Activated T-helper 17 cell treated with anti-CD3 and anti-CD28 coated beads, Interleukin-2, amount 50 U/mL, for 72 hours (primary cell): ENCODE results near the gene NUP214. TPM values are rescaled to one million over a fixed set of nuclear protein-coding genes. Genes with fewer than 3 reads are reported as not detected.

Experiments used
- ATAC-seq: fragments of 150-1000 bp; cut with Tn5 transposase; replicated peaks from 2 replicates; pipeline ENCODE4 v1.10.0; 2021; ENCODE audit warnings: mild to moderate bottlenecking, moderate library complexity
- H3K27ac Mint-ChIP-seq: one replicate; pipeline ENCODE4 v1.8.0; 2022; ENCODE audit warnings: mixed read lengths
- H3K27me3 Mint-ChIP-seq: one replicate; pipeline ENCODE4 v1.8.0; 2022; ENCODE audit warnings: mixed read lengths
- H3K36me3 Mint-ChIP-seq: one replicate; pipeline ENCODE4 v1.8.0; 2022; ENCODE audit warnings: low read depth, mild to moderate bottlenecking, mixed read lengths
- H3K4me1 Mint-ChIP-seq: one replicate; pipeline ENCODE4 v1.8.0; 2022; ENCODE audit warnings: mixed read lengths
- H3K4me3 Mint-ChIP-seq: one replicate; pipeline ENCODE4 v1.8.0; 2022; ENCODE audit warnings: mild to moderate bottlenecking, mixed read lengths
- H3K9me3 Mint-ChIP-seq: one replicate; pipeline ENCODE4 v1.8.0; 2022; ENCODE audit warnings: mixed read lengths
- total RNA-seq, 2 donors: library from RNA; stranded (reverse); gene quantifications; one replicate each; pipeline ENCODE4 v1.2.3, GENCODE V29; 2022

Gene NUP214
- total RNA-seq, 2 donors from 2014 or later: 63.8 to 71.8 TPM

GRCh38 chr9:131227112-131227958 is 101.9 kb downstream of the NUP214 start:
- no peak overlapping the region for H3K4me3 Mint-ChIP-seq
- H3K4me1 Mint-ChIP-seq: no peaks in the 10 kb centered on the region
- peak overlapping the region; percentile 62 for H3K27ac Mint-ChIP-seq
- peaks cover 84% of the 10 kb centered on the region for H3K36me3 Mint-ChIP-seq
- H3K27me3 Mint-ChIP-seq: no peaks in the 10 kb centered on the region
- no peak for ATAC-seq
- no peaks in the 10 kb centered on the region for H3K9me3 Mint-ChIP-seq

- H3K27me3 Mint-ChIP-seq: no peaks in the 10 kb centered on the region
- peak overlapping the region; percentile 62 for H3K27ac Mint-ChIP-seq
- no peaks in the 10 kb centered on the region for H3K4me1 Mint-ChIP-seq
- no peaks in the 10 kb centered on the region for H3K9me3 Mint-ChIP-seq
- no peak for ATAC-seq
- no peak overlapping the region for H3K4me3 Mint-ChIP-seq
- peaks cover 82% of the 10 kb centered on the region for H3K36me3 Mint-ChIP-seq
Measured at GRCh38 chr9:131227959-131228460, 102.6 kb downstream of the NUP214 start.

- H3K4me3 Mint-ChIP-seq: no peak overlapping the region
- H3K36me3 Mint-ChIP-seq: peaks cover 86% of the 10 kb centered on the region
- no peaks in the 10 kb centered on the region for H3K9me3 Mint-ChIP-seq
- H3K27ac Mint-ChIP-seq: no peak overlapping the region
- peaks cover 9% of the 10 kb centered on the region for H3K4me1 Mint-ChIP-seq
- H3K27me3 Mint-ChIP-seq: no peaks in the 10 kb centered on the region
- no peak for ATAC-seq
Measured at GRCh38 chr9:131228988-131229387, 103.6 kb downstream of the NUP214 start.

- peak; percentile 58 for ATAC-seq
- Mint-ChIP-seq H3K4me3 (peak overlapping the region; percentile 79), H3K36me3 (peaks cover 67% of the 10 kb centered on the region)
Measured at GRCh38 chr9:131233556-131233955, 108.2 kb downstream of the NUP214 start.

GRCh38 chr9:131233995-131234394 is 108.6 kb downstream of the NUP214 start:
- Mint-ChIP-seq H3K27me3 (no peaks in the 10 kb centered on the region), H3K9me3 (no peaks in the 10 kb centered on the region), H3K36me3 (peaks cover 62% of the 10 kb centered on the region), H3K4me1 (peaks cover 27% of the 10 kb centered on the region), H3K27ac (peak overlapping the region; percentile 90), H3K4me3 (peak overlapping the region; percentile 79)
- peak; percentile 39 for ATAC-seq

More at GRCh38 chr9:131233556-131233955, 108.2 kb downstream of the NUP214 start:
- Mint-ChIP-seq H3K9me3 (no peaks in the 10 kb centered on the region), H3K27me3 (no peaks in the 10 kb centered on the region), H3K4me1 (peaks cover 26% of the 10 kb centered on the region), H3K27ac (peak overlapping the region; percentile 90)

- no peaks in the 10 kb centered on the region for H3K9me3 Mint-ChIP-seq
- H3K4me1 Mint-ChIP-seq: peaks cover 30% of the 10 kb centered on the region
- peak overlapping the region; percentile 79 for H3K4me3 Mint-ChIP-seq
- H3K36me3 Mint-ChIP-seq: peaks cover 53% of the 10 kb centered on the region
- no peaks in the 10 kb centered on the region for H3K27me3 Mint-ChIP-seq
- H3K27ac Mint-ChIP-seq: peak overlapping the region; percentile 90
- ATAC-seq: no peak
Measured at GRCh38 chr9:131234799-131235479, 109.6 kb downstream of the NUP214 start.

GRCh38 chr9:131235480-131235851 is 110.1 kb downstream of the NUP214 start:
- no peak for ATAC-seq
- peak overlapping the region; percentile 79 for H3K4me3 Mint-ChIP-seq
- peaks cover 48% of the 10 kb centered on the region for H3K36me3 Mint-ChIP-seq
- H3K4me1 Mint-ChIP-seq: peaks cover 30% of the 10 kb centered on the region
- H3K27ac Mint-ChIP-seq: peak overlapping the region; percentile 90
- H3K27me3 Mint-ChIP-seq: no peaks in the 10 kb centered on the region
- no peaks in the 10 kb centered on the region for H3K9me3 Mint-ChIP-seq

- no peaks in the 10 kb centered on the region for H3K9me3 Mint-ChIP-seq
Measured at GRCh38 chr9:131236161-131236560, 110.8 kb downstream of the NUP214 start.

GRCh38 chr9:131236761-131237160 is 111.4 kb downstream of the NUP214 start:
- H3K9me3 Mint-ChIP-seq: no peaks in the 10 kb centered on the region
- H3K27ac Mint-ChIP-seq: peak overlapping the region; percentile 91
- H3K36me3 Mint-ChIP-seq: peaks cover 35% of the 10 kb centered on the region
- ATAC-seq: no peak
- no peaks in the 10 kb centered on the region for H3K27me3 Mint-ChIP-seq
- peak overlapping the region; percentile 73 for H3K4me3 Mint-ChIP-seq
- peaks cover 30% of the 10 kb centered on the region for H3K4me1 Mint-ChIP-seq

More at GRCh38 chr9:131236161-131236560, 110.8 kb downstream of the NUP214 start:
- peak overlapping the region; percentile 90 for H3K27ac Mint-ChIP-seq
- no peaks in the 10 kb centered on the region for H3K27me3 Mint-ChIP-seq
- ATAC-seq: no peak
- no peak overlapping the region for H3K4me3 Mint-ChIP-seq
- peaks cover 30% of the 10 kb centered on the region for H3K4me1 Mint-ChIP-seq
- H3K36me3 Mint-ChIP-seq: peaks cover 41% of the 10 kb centered on the region

GRCh38 chr9:131237291-131237690 is 111.9 kb downstream of the NUP214 start:
- no peaks in the 10 kb centered on the region for H3K27me3 Mint-ChIP-seq
- H3K36me3 Mint-ChIP-seq: peaks cover 29% of the 10 kb centered on the region
- H3K4me3 Mint-ChIP-seq: peak overlapping the region; percentile 73
- peaks cover 30% of the 10 kb centered on the region for H3K4me1 Mint-ChIP-seq
- H3K9me3 Mint-ChIP-seq: no peaks in the 10 kb centered on the region
- ATAC-seq: no peak
- H3K27ac Mint-ChIP-seq: peak overlapping the region; percentile 91

- Mint-ChIP-seq H3K27me3 (no peaks in the 10 kb centered on the region), H3K9me3 (no peaks in the 10 kb centered on the region), H3K27ac (peak overlapping the region; percentile 91), H3K4me1 (peaks cover 30% of the 10 kb centered on the region), H3K4me3 (peak overlapping the region; percentile 73), H3K36me3 (peaks cover 25% of the 10 kb centered on the region)
- ATAC-seq: peak; percentile 93
Measured at GRCh38 chr9:131237931-131238401, 112.6 kb downstream of the NUP214 start.

GRCh38 chr9:131238402-131239021 is 113.1 kb downstream of the NUP214 start:
- Mint-ChIP-seq H3K36me3 (peaks cover 21% of the 10 kb centered on the region), H3K27me3 (no peaks in the 10 kb centered on the region), H3K9me3 (no peaks in the 10 kb centered on the region), H3K4me3 (peak overlapping the region; percentile 73), H3K27ac (peak overlapping the region; percentile 91), H3K4me1 (peaks cover 26% of the 10 kb centered on the region)
- ATAC-seq: peak; percentile 2

GRCh38 chr9:131239161-131239975 is 114.0 kb downstream of the NUP214 start:
- Mint-ChIP-seq H3K27me3 (no peaks in the 10 kb centered on the region), H3K36me3 (peaks cover 13% of the 10 kb centered on the region), H3K4me1 (peaks cover 18% of the 10 kb centered on the region), H3K9me3 (no peaks in the 10 kb centered on the region), H3K4me3 (peak overlapping the region; percentile 73), H3K27ac (peak overlapping the region; percentile 76)
- ATAC-seq: no peak
